ENCODE data around the gene TSG101. TPM values are rescaled to one million over a fixed set of nuclear protein-coding genes. Genes with fewer than 3 reads are reported as not detected.

TSG101 gene
- total RNA-seq, 6 experiments from 2014 or later = 56.9 to 82.7 (median 71.4) TPM

GRCh38 chr11:18495271-18495670, 31.5 kb downstream of the TSG101 start:
- Mint-ChIP-seq H3K9me3 (no peaks in the 10 kb centered on the region), H3K36me3 (ENCODE audit: low read depth) (peaks cover 22% of the 10 kb centered on the region), H3K4me1 (ENCODE audit: low read depth) (peaks cover 19% of the 10 kb centered on the region), H3K27me3 (ENCODE audit: insufficient read depth) (no peaks in the 10 kb centered on the region; the same call in 1 of the 2 replicates), H3K27ac (no peak overlapping the region), H3K4me3 (no peak overlapping the region)
- TF ChIP-seq, protein P1, sequence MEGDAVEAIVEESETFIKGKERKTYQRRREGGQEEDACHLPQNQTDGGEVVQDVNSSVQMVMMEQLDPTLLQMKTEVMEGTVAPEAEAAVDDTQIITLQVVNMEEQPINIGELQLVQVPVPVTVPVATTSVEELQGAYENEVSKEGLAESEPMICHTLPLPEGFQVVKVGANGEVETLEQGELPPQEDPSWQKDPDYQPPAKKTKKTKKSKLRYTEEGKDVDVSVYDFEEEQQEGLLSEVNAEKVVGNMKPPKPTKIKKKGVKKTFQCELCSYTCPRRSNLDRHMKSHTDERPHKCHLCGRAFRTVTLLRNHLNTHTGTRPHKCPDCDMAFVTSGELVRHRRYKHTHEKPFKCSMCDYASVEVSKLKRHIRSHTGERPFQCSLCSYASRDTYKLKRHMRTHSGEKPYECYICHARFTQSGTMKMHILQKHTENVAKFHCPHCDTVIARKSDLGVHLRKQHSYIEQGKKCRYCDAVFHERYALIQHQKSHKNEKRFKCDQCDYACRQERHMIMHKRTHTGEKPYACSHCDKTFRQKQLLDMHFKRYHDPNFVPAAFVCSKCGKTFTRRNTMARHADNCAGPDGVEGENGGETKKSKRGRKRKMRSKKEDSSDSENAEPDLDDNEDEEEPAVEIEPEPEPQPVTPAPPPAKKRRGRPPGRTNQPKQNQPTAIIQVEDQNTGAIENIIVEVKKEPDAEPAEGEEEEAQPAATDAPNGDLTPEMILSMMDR (IDR thresholded peaks at IDR 0.05) = no peak
- DNase-seq = no peak

GRCh38 chr11:18493310-18493709, 33.4 kb downstream of the TSG101 start:
- H3K27ac Mint-ChIP-seq = no peak overlapping the region
- H3K4me3 Mint-ChIP-seq = no peak overlapping the region
- no peaks in the 10 kb centered on the region for H3K9me3 Mint-ChIP-seq
- peaks cover 12% of the 10 kb centered on the region for H3K36me3 Mint-ChIP-seq (ENCODE audit: low read depth)
- peaks cover 21% of the 10 kb centered on the region for H3K4me1 Mint-ChIP-seq (ENCODE audit: low read depth)
- H3K27me3 Mint-ChIP-seq (ENCODE audit: insufficient read depth) = no peaks in the 10 kb centered on the region; the same call in 1 of the 2 replicates
- TF ChIP-seq, protein P1 (IDR thresholded peaks at IDR 0.05) = no peak
- no peak for DNase-seq

DNA sequence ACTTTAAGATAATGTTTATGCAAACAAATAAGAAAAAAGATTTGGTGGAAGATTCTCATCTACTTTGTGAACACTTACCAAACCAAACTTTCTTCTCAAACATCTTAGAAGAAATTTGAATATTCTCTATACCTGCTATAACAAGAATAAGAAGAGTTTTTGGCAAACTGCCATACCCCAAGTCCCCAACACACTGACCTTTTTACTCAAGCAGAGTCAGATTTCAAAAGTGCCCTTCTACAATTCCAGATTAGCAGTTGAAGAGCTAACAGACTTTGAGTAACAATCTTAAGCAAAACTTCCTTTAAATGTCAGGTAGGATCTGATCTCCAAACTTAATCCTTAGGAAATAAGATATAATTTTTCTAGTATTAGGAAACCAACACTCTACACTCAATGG, 33.9 kb downstream of the TSG101 start:
- Mint-ChIP-seq H3K4me1 (ENCODE audit: low read depth) (peaks cover 21% of the 10 kb centered on the region), H3K27ac (no peak overlapping the region), H3K36me3 (ENCODE audit: low read depth) (peaks cover 10% of the 10 kb centered on the region), H3K27me3 (ENCODE audit: insufficient read depth) (no peaks in the 10 kb centered on the region; the same call in 1 of the 2 replicates), H3K4me3 (no peak overlapping the region), H3K9me3 (no peaks in the 10 kb centered on the region)
- TF ChIP-seq, protein P1 (IDR thresholded peaks at IDR 0.05) = no peak
- no peak for DNase-seq

DNA sequence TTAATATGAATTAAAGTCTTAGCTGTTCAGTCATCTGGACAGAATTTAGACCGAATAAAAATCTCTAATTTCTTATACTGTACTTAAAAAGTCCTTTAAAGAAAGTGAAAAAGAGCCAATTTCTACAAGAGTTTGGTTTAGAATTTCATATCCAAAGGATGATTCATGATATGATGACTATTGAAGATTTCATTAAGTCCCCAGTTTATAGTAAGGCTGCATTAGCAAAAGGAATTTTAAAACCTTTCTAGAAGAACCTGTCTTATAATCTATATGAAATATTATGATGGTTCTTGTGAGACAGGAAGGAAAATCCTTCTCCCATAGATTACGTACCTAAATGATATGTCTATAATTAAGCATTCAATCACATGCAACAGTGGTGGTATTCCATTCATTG, 34.8 kb downstream of the TSG101 start:
- Mint-ChIP-seq H3K4me3 (no peak overlapping the region), H3K4me1 (ENCODE audit: low read depth) (peaks cover 21% of the 10 kb centered on the region), H3K9me3 (no peaks in the 10 kb centered on the region), H3K27ac (no peak overlapping the region), H3K27me3 (ENCODE audit: insufficient read depth) (no peaks in the 10 kb centered on the region; the same call in 1 of the 2 replicates), H3K36me3 (ENCODE audit: low read depth) (peaks cover 15% of the 10 kb centered on the region)
- DNase-seq = no peak
- TF ChIP-seq, protein P1 (IDR thresholded peaks at IDR 0.05) = no peak

- H3K27ac Mint-ChIP-seq = no peak overlapping the region
These were observed 35.8 kb downstream of the TSG101 start for GRCh38 chr11:18490736-18491485.

More at GRCh38 chr11:18490736-18491485, 35.8 kb downstream of the TSG101 start:
- TF ChIP-seq, protein P1 (IDR thresholded peaks at IDR 0.05) = no peak
- no peak for DNase-seq
- no peaks in the 10 kb centered on the region for H3K9me3 Mint-ChIP-seq
- H3K27me3 Mint-ChIP-seq (ENCODE audit: insufficient read depth) = no peaks in the 10 kb centered on the region
- peaks cover 15% of the 10 kb centered on the region for H3K36me3 Mint-ChIP-seq (ENCODE audit: low read depth)
- no peak overlapping the region for H3K4me3 Mint-ChIP-seq
- peaks cover 21% of the 10 kb centered on the region for H3K4me1 Mint-ChIP-seq (ENCODE audit: low read depth)

Measured in HFFc6 (cell line).